ENCODE results near the gene MEA1.

The MEA1 gene

GRCh38 chr6:42969431-42969830 lies 44.3 kb downstream of the MEA1 start:
- no peak for DNase-seq

DNA sequence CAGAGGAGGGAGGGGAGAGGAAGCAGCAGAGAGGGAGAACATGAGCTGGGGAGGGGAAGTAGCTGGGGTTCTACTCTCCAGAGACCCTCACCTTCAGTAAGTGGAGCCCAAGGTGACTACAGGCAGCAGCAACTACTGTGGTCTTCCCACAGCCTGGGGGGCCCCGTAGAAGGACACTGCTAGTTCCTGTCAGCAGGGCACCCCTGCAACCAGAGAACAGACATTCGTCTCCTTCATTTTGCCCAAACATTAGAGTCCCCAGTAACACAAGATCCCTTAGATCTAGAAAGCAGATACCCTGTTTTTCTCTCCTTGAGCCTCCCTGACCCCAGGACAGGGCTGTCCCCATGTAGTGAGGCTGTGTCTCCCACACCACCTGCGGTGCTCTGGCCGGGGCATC lies 45.0 kb downstream of the MEA1 start:
- no peak for DNase-seq

DNA sequence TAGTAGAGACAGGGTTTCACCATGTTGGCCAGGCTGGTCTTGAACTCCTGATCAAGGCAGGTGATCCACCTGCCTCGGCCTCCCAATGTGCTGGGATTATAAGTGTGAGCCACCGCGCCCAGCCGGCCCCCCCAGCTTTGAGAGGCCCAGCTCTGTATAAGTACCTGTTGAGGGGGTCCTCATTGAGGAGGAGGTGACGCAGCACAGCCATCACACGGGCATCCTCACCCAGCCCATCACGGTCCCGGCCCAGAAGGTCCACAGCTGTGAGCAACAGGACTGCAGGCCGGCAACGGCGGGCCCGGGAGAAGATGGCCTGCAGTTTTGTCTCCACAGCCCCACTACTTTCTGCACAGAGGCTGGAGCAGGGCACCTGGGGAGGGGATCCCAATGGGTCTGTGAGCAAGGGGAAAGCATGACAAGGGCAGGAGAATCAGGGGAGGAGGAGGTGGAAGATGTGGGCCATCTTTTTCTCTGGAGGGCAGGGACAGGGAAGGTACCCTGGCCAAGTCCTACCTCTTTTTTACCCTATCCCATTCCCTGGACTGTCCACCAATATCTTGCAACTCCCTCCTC lies 45.5 kb downstream of the MEA1 start:
- DNase-seq: no peak

- no peak for DNase-seq
Observed at GRCh38 chr6:42967228-42967627, 46.5 kb downstream of the MEA1 start.

- no peak for DNase-seq
Observed at GRCh38 chr6:42966571-42966970, 47.2 kb downstream of the MEA1 start.

- peak in 1 of 2 experiments; percentile 35 for DNase-seq
Observed at GRCh38 chr6:42963855-42964605, 49.7 kb downstream of the MEA1 start.

- DNase-seq: no peak
Observed at GRCh38 chr6:42963179-42963854, 50.4 kb downstream of the MEA1 start.

- DNase-seq: no peak
Observed at GRCh38 chr6:42962502-42963178, 51.1 kb downstream of the MEA1 start.

DNA sequence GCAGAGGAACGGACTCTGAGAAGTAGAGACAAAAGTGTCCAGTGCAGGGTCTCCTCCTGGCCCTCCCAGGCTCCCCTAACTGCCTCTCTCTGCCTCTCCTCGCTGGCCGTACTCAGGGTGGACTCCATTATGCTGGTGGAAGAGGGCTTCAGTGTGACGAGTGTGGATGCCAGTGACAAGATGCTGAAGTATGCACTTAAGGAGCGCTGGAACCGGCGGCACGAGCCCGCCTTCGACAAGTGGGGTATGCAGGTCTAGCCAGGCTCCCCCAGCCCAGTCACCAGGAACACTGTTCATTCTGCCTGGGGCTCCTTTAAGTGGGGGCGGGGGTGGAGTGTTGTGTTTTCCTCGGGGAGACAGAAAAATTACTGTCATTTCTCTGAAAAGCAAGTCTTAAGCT lies 51.6 kb downstream of the MEA1 start:
- DNase-seq: no peak
